ENCODE data around the gene HIPK1. TPM values are rescaled to one million over a fixed set of nuclear protein-coding genes. Genes with fewer than 3 reads are reported as not detected.
"Not testable (repeated sequence)": the region's sequence is repeated elsewhere in the genome, so short reads cannot be mapped to it uniquely, and the experiment has no call there.

HIPK1 gene
- polyA plus RNA-seq, 1 donor, result 28.4 TPM

GRCh38 chr1:113945329-113945728 lies 16.2 kb downstream of the HIPK1 start:
- no peak for DNase-seq (ENCODE audit: low read depth)

GRCh38 chr1:113946112-113946511 lies 17.0 kb downstream of the HIPK1 start:
- no peak for DNase-seq (ENCODE audit: low read depth)

DNA sequence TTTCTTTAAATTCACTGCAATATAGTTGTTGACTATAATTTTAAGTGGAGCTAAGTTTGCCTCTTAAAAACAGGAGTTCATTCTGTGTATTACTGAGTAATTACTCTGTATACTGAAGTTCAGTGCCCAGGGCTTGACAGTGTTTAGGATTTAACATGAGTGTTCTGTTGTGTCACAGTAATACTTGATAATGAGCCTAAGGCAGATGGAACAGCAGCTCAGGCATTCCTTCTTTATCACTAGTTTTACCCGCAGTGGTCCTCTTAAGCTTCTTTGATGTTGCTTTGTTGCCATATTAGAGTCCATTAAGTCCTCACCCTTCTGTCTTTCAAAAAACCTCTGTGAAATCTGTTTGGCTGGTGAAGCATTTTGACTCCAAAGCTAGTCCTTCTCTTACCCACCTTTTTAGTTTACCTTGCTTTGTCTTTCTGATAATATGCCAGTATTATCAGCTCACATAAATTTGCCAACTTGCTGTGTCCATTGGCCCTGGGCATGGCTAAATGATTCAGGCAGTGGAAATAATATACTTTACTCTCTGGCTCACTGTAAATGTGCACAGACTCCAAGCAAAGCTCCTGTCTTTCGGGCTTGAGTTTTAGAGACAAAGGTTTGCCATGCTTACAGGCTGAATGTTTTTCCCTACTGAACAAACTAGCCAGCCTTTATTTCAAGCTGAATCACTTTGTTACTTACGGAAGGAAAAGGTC lies 17.7 kb downstream of the HIPK1 start:
- DNase-seq (ENCODE audit: low read depth), result no peak

DNA sequence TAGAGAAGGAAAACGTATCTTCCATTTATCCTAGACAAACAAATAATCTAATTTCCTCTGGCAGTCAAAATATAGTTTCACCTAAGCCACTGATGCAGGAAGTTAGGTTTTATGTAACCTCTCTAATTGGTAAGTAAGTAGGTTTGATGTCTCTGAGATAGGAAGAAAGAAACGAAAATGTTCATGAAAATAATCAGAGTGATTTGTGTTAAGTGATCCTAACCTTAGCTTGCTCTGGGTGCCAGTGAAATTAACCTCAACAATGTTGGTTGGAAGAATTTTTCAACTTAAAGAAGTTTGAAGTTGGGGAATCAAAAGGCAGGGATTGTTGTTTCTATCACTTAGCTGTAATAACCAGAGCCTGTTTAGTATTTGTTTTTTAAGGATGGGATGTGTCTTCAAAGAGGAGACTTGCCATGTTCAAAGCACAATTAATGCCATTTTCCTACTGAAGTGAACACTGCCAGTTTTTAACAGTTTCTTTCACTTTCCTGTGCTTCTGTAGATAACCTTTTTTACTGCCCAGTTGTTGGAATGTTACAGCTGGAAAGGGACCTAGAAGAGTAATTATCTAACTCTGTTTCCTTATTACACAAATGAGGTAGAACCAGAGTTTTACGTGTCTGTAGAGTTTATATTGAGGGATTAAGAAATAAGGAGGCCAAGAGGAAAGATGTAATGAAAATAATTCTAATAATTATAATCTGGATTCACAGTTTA lies 18.4 kb downstream of the HIPK1 start:
- DNase-seq (ENCODE audit: low read depth), result no peak

GRCh38 chr1:113948151-113948550 lies 19.0 kb downstream of the HIPK1 start:
- not testable (repeated sequence) for DNase-seq (ENCODE audit: low read depth)

DNA sequence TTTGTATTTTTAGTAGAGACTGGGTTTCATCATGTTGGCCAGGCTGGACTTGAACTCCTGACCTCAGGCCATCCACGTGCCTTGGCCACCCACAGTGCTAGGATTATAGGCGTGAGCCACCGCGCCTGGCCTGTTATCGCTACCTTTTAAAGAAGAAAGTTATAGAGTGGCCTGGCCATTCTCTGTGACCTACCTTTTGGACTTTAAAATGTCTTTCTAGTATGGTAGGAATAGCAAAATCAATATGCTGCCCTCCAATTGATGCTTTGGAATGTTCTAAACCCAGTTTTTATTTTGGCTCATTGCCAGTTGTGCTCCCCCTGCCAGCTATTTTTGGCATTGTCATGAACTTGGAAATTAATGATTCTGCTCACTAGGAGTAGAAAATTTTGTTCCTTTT lies 19.9 kb downstream of the HIPK1 start:
- DNase-seq (ENCODE audit: low read depth), result no peak

GRCh38 chr1:113950908-113951307 lies 21.8 kb downstream of the HIPK1 start:
- no peak for DNase-seq (ENCODE audit: low read depth)

- no peak for DNase-seq (ENCODE audit: low read depth)
These were observed 22.6 kb downstream of the HIPK1 start for GRCh38 chr1:113951719-113952118.

DNA sequence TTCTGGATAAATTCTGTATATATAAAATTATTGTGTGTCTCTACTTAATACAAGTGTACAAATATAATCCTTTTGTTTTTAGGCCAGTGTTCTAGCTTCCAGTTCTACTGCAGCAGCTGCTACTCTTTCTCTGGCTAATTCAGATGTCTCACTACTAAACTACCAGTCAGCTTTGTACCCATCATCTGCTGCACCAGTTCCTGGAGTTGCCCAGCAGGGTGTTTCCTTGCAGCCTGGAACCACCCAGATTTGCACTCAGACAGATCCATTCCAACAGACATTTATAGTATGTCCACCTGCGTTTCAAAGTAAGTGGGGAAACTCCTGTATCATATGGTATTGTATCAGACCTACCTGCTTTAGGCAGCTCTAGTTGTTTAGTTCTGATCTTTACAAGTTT lies 28.9 kb downstream of the HIPK1 start:
- DNase-seq (ENCODE audit: low read depth), result no peak

GRCh38 chr1:113958691-113959090 lies 29.6 kb downstream of the HIPK1 start:
- DNase-seq (ENCODE audit: low read depth), result no peak

DNA sequence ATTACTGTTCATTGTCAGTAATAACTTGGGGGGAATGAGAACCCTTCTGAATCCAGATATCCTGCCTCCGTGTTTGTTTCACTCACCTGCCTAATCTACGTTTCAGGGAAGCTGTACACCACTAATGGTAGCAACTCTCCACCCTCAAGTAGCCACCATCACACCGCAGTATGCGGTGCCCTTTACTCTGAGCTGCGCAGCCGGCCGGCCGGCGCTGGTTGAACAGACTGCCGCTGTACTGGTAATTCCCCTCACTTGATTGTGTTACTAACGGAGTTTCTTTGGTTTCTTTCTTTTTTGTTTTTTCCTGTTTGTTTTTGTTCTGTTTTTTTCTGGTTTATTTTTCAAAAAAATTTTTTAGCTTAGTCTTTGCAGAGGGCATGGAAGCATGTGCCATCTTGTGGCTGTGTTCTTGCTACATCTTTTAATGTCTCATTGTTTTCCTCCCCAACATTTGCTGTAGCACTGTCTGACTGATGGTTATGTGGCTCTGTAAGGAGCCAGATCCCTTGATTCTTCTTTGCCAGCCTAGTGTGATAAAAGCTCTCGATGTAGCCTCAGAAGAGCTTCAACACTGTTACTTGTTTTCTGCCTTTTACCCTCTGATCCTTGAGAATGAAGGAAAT lies 34.3 kb downstream of the HIPK1 start:
- no peak for DNase-seq (ENCODE audit: low read depth)

- no peak for DNase-seq (ENCODE audit: low read depth)
These were observed 36.7 kb downstream of the HIPK1 start for GRCh38 chr1:113965703-113966412.

DNA sequence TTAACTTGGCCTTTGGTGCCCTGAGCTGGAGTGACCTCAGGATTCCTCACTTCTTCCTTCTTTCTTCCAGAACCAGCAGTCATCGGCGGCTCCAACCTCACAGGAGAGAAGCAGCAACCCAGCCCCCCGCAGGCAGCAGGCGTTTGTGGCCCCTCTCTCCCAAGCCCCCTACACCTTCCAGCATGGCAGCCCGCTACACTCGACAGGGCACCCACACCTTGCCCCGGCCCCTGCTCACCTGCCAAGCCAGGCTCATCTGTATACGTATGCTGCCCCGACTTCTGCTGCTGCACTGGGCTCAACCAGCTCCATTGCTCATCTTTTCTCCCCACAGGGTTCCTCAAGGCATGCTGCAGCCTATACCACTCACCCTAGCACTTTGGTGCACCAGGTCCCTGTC lies 43.8 kb downstream of the HIPK1 start:
- no peak for DNase-seq (ENCODE audit: low read depth)

GRCh38 chr1:113975211-113975895 lies 46.2 kb downstream of the HIPK1 start:
- no peak for DNase-seq (ENCODE audit: low read depth)

DNA sequence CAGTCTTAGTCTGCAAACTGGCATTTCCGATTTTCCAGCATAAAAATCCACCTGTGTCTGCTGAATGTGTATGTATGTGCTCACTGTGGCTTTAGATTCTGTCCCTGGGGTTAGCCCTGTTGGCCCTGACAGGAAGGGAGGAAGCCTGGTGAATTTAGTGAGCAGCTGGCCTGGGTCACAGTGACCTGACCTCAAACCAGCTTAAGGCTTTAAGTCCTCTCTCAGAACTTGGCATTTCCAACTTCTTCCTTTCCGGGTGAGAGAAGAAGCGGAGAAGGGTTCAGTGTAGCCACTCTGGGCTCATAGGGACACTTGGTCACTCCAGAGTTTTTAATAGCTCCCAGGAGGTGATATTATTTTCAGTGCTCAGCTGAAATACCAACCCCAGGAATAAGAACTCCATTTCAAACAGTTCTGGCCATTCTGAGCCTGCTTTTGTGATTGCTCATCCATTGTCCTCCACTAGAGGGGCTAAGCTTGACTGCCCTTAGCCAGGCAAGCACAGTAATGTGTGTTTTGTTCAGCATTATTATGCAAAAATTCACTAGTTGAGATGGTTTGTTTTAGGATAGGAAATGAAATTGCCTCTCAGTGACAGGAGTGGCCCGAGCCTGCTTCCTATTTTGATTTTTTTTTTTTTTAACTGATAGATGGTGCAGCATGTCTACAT lies 47.6 kb downstream of the HIPK1 start:
- DNase-seq (ENCODE audit: low read depth), result no peak

DNA sequence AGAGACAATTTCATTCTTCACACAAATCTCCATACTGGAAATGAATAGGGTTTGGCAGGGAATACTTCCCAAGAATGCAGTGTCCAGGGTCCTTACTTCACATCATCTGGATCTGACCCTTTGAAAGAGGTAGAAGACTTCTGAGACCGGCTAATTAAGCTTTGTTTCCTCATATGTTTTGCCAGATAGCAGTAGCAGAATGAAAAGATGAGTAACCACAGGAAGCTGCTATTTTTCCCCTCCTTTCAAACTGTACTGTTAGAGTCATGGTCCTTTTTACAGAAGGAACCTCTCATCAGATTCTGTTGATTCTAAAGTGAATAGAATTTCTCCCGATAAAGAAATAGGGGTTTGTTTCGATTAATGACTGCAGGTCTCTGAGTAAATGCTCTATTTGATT lies 48.8 kb downstream of the HIPK1 start:
- no peak for DNase-seq (ENCODE audit: low read depth)

DNA sequence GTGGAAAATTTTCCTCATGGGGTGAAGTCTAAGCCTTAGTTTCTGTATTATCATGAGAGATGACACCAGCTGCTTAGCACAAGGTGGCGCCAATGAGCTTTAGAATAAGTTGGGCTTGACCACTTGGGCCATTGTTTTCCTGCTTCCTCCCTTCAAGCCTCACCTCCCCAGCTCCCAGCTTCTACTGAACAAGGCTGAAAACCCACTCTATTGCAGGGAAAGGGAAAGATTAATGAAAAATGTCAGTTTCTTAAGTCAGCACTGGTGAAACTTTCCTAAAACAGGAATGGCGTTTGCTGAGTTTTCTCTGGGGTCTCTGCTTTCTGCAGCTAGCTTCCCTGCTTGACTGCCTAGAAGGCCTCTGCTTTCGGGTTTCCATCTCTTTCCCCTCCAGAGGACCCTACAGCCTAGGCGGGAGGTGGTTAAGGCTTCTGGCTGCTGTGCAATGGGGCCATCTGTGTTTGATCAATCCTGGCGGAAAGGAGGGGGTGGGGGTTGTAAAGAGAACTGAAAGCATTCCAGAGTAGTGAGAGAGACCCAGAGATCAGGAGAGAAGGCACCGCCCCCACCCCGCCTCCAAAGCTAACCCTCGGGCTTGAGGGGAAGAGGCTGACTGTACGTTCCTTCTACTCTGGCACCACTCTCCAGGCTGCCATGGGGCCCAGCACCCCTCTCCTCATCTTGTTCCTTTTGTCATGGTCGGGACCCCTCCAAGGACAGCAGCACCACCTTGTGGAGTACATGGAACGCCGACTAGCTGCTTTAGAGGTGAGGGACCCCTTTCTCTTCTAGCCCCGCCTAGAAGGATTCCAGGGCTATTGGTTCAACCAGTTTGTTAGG lies 50.0 kb downstream of the HIPK1 start, which contains the start of gene OLFML3:
Gene OLFML3 (plus strand): TSS at position 612 of the 840 bp plus-strand sequence. CDS start 43 bp downstream, at position 655.
- peak; percentile 91 for DNase-seq (ENCODE audit: low read depth)

- peak; percentile 38 for DNase-seq (ENCODE audit: low read depth)
These were observed 51.0 kb downstream of the HIPK1 start for GRCh38 chr1:113980110-113980509.

- DNase-seq (ENCODE audit: low read depth), result peak; percentile 74
These were observed 53.1 kb downstream of the HIPK1 start for GRCh38 chr1:113981962-113982931.

All from forelimb muscle (tissue), 1 donor.